Thyroid gland (tissue), 4 donors: ENCODE data around the gene OGDH.

ENCODE experiments used
- POLR2A ChIP-seq, 2 donors: fragments of 450-650 bp; IDR thresholded peaks; one replicate each; pipeline ENCODE4 v1.6.1; 2017; ENCODE audit warnings: antibody characterized with exemption in 2 of 2, mild to moderate bottlenecking in 2 of 2, moderate library complexity in 1 of 2
- TF ChIP-seq, protein P1 (sequence below), 6 experiments: fragments of 200-600 bp in 3 of 6; fragments of 450-650 bp in 3 of 6; sonication (generic) in 3 of 6; IDR thresholded peaks; one replicate each; pipeline ENCODE4 v1.5.1; 2016 to 2019; ENCODE audit warnings: antibody characterized with exemption in 6 of 6, mild to moderate bottlenecking in 2 of 6, inconsistent platforms in 1 of 6, moderate library complexity in 1 of 6

DNA sequence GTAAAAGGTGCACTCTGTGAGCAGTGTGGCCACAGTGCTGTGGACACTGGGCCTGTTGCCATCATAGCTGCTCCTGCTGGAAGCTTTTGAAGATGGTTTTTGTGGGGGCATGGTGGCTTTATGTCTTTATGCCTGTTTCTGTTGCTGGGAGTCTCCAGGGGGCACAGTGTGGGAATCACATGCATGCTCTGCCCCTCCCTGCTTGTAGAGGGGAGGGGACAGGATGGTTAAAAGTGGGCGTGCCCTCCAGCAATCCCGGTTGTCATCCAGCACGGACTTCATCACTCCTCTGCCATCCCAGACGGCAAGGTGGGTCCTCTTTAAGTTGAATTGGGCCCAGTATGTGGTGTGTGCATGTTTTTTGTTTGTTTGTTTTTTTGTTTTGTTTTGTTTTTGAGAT, 20.2 kb downstream of the OGDH start:
- TF ChIP-seq, protein P1, sequence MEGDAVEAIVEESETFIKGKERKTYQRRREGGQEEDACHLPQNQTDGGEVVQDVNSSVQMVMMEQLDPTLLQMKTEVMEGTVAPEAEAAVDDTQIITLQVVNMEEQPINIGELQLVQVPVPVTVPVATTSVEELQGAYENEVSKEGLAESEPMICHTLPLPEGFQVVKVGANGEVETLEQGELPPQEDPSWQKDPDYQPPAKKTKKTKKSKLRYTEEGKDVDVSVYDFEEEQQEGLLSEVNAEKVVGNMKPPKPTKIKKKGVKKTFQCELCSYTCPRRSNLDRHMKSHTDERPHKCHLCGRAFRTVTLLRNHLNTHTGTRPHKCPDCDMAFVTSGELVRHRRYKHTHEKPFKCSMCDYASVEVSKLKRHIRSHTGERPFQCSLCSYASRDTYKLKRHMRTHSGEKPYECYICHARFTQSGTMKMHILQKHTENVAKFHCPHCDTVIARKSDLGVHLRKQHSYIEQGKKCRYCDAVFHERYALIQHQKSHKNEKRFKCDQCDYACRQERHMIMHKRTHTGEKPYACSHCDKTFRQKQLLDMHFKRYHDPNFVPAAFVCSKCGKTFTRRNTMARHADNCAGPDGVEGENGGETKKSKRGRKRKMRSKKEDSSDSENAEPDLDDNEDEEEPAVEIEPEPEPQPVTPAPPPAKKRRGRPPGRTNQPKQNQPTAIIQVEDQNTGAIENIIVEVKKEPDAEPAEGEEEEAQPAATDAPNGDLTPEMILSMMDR (IDR thresholded peaks at IDR 0.05): no peak
- no peak for TF ChIP-seq POLR2A (IDR thresholded peaks at IDR 0.05)
